Transverse colon (tissue), 4 donors: ENCODE results near the gene LSMEM2.

ENCODE experiments used
- CTCF ChIP-seq, 5 experiments: fragments of 200-600 bp in 3 of 5; fragments of 450-650 bp in 2 of 5; sonication (generic) in 3 of 5; IDR thresholded peaks; 1 replicate in 2 of 5; 2 replicates in 3 of 5; pipeline ENCODE4 v1.5.1; 2016 to 2017; ENCODE audit warnings: antibody characterized with exemption in 5 of 5, inconsistent platforms in 3 of 5, mild to moderate bottlenecking in 2 of 5, moderate library complexity in 1 of 5
- EP300 ChIP-seq: sonication (generic); formaldehyde crosslinking; IDR thresholded peaks from one replicate; pipeline ENCODE4 v1.6.1; 2017; ENCODE audit warnings: antibody characterized with exemption, low read depth
- POLR2A ChIP-seq: fragments of 450-650 bp; IDR thresholded peaks from one replicate; pipeline ENCODE4 v1.6.1; 2016; ENCODE audit warnings: antibody characterized with exemption, mild to moderate bottlenecking, moderate library complexity
- POLR2AphosphoS5 ChIP-seq, 3 donors: sonication (generic); formaldehyde crosslinking; IDR thresholded peaks; one replicate each; pipeline ENCODE4 v1.6.1; 2016; ENCODE audit warnings: antibody characterized with exemption in 3 of 3

- TF ChIP-seq CTCF (IDR thresholded peaks at IDR 0.05) (no peak), POLR2A (no peak), EP300 (no peak), POLR2AphosphoS5 (IDR thresholded peaks at IDR 0.05) (no peak)
These were observed 41.2 kb downstream of the LSMEM2 start for GRCh38 chr3:50319894-50320625.
